H1 (cell line): ENCODE results near the gene CSNK1A1. TPM values are rescaled to one million over a fixed set of nuclear protein-coding genes. Genes with fewer than 3 reads are reported as not detected.

Experiments
- CTCF ChIA-PET: fragments of 300-600 bp; sonication (Branson Sonifier 250); formaldehyde crosslinking; loops from one replicate; lab custom pipeline; 2021; ENCODE audit not compliant: partially characterized antibody; lab: Charles Lee
- POLR2A ChIA-PET: fragments of 300-600 bp; sonication (Branson Sonifier 250); formaldehyde crosslinking; loops from one replicate; lab custom pipeline; 2021; ENCODE audit warnings: inconsistent platforms; ENCODE audit not compliant: partially characterized antibody; lab: Charles Lee
- DNase-seq, 2 experiments: peaks; one replicate each; pipeline versions ENCODE4 v3.0.0 to v3.0.0-alpha.2; 2010 to 2022; ENCODE audit warnings: low spot score in 2 of 2, low read depth in 1 of 2, mixed read lengths in 1 of 2
- FAIRE-seq: peaks from 2 replicates; lab custom pipeline; 2011; peaks lifted over from hg19 to GRCh38; lab: Jason Lieb, UNC
- H2AFZ ChIP-seq: 2 replicates; pipeline ENCODE4 v1.8.1; 2012; ENCODE audit warnings: low read length, inconsistent platforms
- H2AK5ac ChIP-seq: 2 replicates; pipeline ENCODE4 v1.6.1; 2013; ENCODE audit warnings: low read depth, low read length
- H2BK120ac ChIP-seq: replicated peaks from 2 replicates; pipeline ENCODE3; 2013; ENCODE audit warnings: low read depth, low read length, inconsistent platforms
- H2BK12ac ChIP-seq: 2 replicates; pipeline ENCODE4 v1.6.1; 2013; ENCODE audit warnings: low read depth, low read length
- H2BK15ac ChIP-seq: 2 replicates; pipeline ENCODE4 v1.6.1; 2013; ENCODE audit warnings: low read length
- H2BK20ac ChIP-seq: 2 replicates; pipeline ENCODE4 v1.6.1; 2013; ENCODE audit warnings: low read length
- H2BK5ac ChIP-seq: 2 replicates; pipeline ENCODE4 v1.6.1; 2013; ENCODE audit warnings: low read depth, low read length
- H3K14ac ChIP-seq: 2 replicates; pipeline ENCODE4 v1.6.1; 2013; ENCODE audit warnings: inconsistent platforms; ENCODE audit not compliant: insufficient read length
- H3K18ac ChIP-seq: 2 replicates; pipeline ENCODE4 v1.6.1; 2013; ENCODE audit warnings: low read length; ENCODE audit errors: extremely low read depth
- H3K23ac ChIP-seq: 2 replicates; pipeline ENCODE4 v1.6.1; 2013; ENCODE audit warnings: inconsistent platforms; ENCODE audit not compliant: insufficient read length
- H3K23me2 ChIP-seq: 2 replicates; pipeline ENCODE4 v1.6.1; 2013; ENCODE audit warnings: low read depth, low read length
- H3K27ac ChIP-seq: 2 replicates; pipeline ENCODE4 v1.6.1; 2011; ENCODE audit warnings: low read depth, low read length, inconsistent platforms
- H3K27me3 ChIP-seq, 4 experiments: replicated peaks in 1 of 4; 1 replicate in 1 of 4; 2 replicates in 3 of 4; pipeline versions ENCODE4 v1.6.1 to v1.8.1; 2011 to 2013; ENCODE audit warnings: low read length in 3 of 4, mild to moderate bottlenecking in 3 of 4, inconsistent platforms in 2 of 4, mixed read lengths in 2 of 4, moderate library complexity in 1 of 4; ENCODE audit not compliant: control insufficient read depth in 3 of 4, insufficient read depth in 3 of 4; ENCODE audit errors: extremely low read depth in 1 of 4
- H3K36me3 ChIP-seq, 4 experiments: 2 replicates each; pipeline versions ENCODE4 v1.6.1 to v1.8.1; 2011 to 2013; ENCODE audit warnings: mild to moderate bottlenecking in 4 of 4, low read length in 3 of 4, moderate library complexity in 2 of 4, control low read depth in 1 of 4, inconsistent platforms in 1 of 4; ENCODE audit not compliant: insufficient read depth in 4 of 4, control insufficient read depth in 2 of 4
- H3K4ac ChIP-seq: replicated peaks from 2 replicates; pipeline ENCODE3; 2013; ENCODE audit warnings: low read length, low read depth, mixed read lengths, inconsistent platforms; ENCODE audit not compliant: insufficient read length
- H3K4me1 ChIP-seq, 4 experiments: replicated peaks in 1 of 4; 1 replicate in 1 of 4; 2 replicates in 3 of 4; pipeline versions ENCODE4 v1.6.1 to v1.8.1; 2011 to 2013; ENCODE audit warnings: low read length in 3 of 4, inconsistent platforms in 2 of 4, mixed read lengths in 1 of 4; ENCODE audit not compliant: insufficient read depth in 4 of 4, control insufficient read depth in 3 of 4
- H3K4me2 ChIP-seq, 2 experiments: 2 replicates each; pipeline versions ENCODE4 v1.6.1 to v1.8.1; 2011 to 2013; ENCODE audit warnings: low read depth in 2 of 2, low read length in 2 of 2, control low read depth in 1 of 2, inconsistent platforms in 1 of 2, mild to moderate bottlenecking in 1 of 2; ENCODE audit not compliant: insufficient read depth in 1 of 2
- H3K4me3 ChIP-seq, 4 experiments: fragments of 200-600, 300-600 bp in 1 of 4; sonication (generic), shearing (Covaris generic), sonication (Bioruptor Twin) in 1 of 4; 2 replicates each; pipeline versions ENCODE4 v1.5.1 to v1.8.1; 2011 to 2016; ENCODE audit warnings: low read length in 4 of 4, low read depth in 3 of 4, control low read depth in 2 of 4, inconsistent platforms in 2 of 4, mild to moderate bottlenecking in 2 of 4, mixed read lengths in 1 of 4, moderate library complexity in 1 of 4; ENCODE audit not compliant: insufficient read depth in 2 of 4; ENCODE audit errors: extremely low read depth in 1 of 4
- H3K56ac ChIP-seq: replicated peaks from 2 replicates; pipeline ENCODE3; 2013; ENCODE audit warnings: low read depth, mild to moderate bottlenecking, mixed read lengths, low read length, inconsistent platforms; ENCODE audit not compliant: insufficient read length
- H3K79me1 ChIP-seq: 2 replicates; pipeline ENCODE4 v1.6.1; 2013; ENCODE audit warnings: low read depth, low read length, control low read depth
- H3K79me2 ChIP-seq, 2 experiments: 2 replicates each; pipeline versions ENCODE4 v1.6.1 to v1.8.1; 2012 to 2013; ENCODE audit warnings: low read length in 2 of 2, mild to moderate bottlenecking in 2 of 2, inconsistent platforms in 1 of 2; ENCODE audit not compliant: insufficient read depth in 2 of 2, control insufficient read depth in 1 of 2
- H3K9ac ChIP-seq, 4 experiments: replicated peaks in 1 of 4; 1 replicate in 1 of 4; 2 replicates in 3 of 4; pipeline versions ENCODE4 v1.6.1 to v1.8.1; 2011 to 2013; ENCODE audit warnings: low read depth in 3 of 4, low read length in 3 of 4, control low read depth in 2 of 4, mild to moderate bottlenecking in 2 of 4, moderate library complexity in 2 of 4, inconsistent platforms in 1 of 4; ENCODE audit errors: extremely low read depth in 1 of 4
- H3K9me3 ChIP-seq, 2 experiments: 2 replicates each; pipeline versions ENCODE4 v1.6.1 to v1.8.1; 2012 to 2013; ENCODE audit warnings: mild to moderate bottlenecking in 2 of 2, moderate library complexity in 2 of 2, control low read depth in 1 of 2, inconsistent platforms in 1 of 2, low read depth in 1 of 2, low read length in 1 of 2, mixed read lengths in 1 of 2; ENCODE audit not compliant: insufficient read depth in 2 of 2
- H4K20me1 ChIP-seq, 2 experiments: replicated peaks in 1 of 2; 2 replicates each; pipeline versions ENCODE3 to v1.8.1; 2011 to 2013; ENCODE audit warnings: inconsistent platforms in 2 of 2, low read length in 2 of 2, mild to moderate bottlenecking in 1 of 2; ENCODE audit not compliant: insufficient read depth in 2 of 2, control insufficient read depth in 1 of 2
- H4K5ac ChIP-seq: 2 replicates; pipeline ENCODE4 v1.6.1; 2013; ENCODE audit warnings: low read length, low read depth, mixed read lengths, inconsistent platforms; ENCODE audit not compliant: insufficient read length
- H4K8ac ChIP-seq: 2 replicates; pipeline ENCODE4 v1.8.0; 2013; ENCODE audit warnings: mild to moderate bottlenecking, moderate library complexity, low read length, inconsistent platforms; ENCODE audit not compliant: insufficient read depth; ENCODE audit errors: extremely low read depth
- H4K91ac ChIP-seq: replicated peaks from 2 replicates; pipeline ENCODE3; 2013; ENCODE audit warnings: low read length, mixed read lengths, inconsistent platforms; ENCODE audit not compliant: insufficient read length
- NANOG ChIP-seq: IDR thresholded peaks from 2 replicates; pipeline ENCODE4 v1.6.1; 2011; ENCODE audit warnings: low read length, low read depth, mild to moderate bottlenecking, inconsistent platforms; ENCODE audit not compliant: insufficient read depth, poor library complexity, severe bottlenecking
- WGBS, 2 experiments: shearing (Covaris generic) in 1 of 2; methylation state at CpG; one replicate each; pipeline versions ENCODE4 v1.1.6 to v1.1.7; 2013 to 2015; ENCODE audit warnings: low lambda C conversion rate in 2 of 2, mixed read lengths in 2 of 2, inconsistent platforms in 1 of 2, low coverage in 1 of 2, missing lambda C conversion rate in 1 of 2; ENCODE audit not compliant: insufficient replicate concordance in 2 of 2, insufficient coverage in 1 of 2, insufficient read length in 1 of 2; ENCODE audit errors: extremely low coverage in 1 of 2, missing lambda C conversion rate in 1 of 2; 5-methylcytosine and 5-hydroxymethylcytosine counted together
- polyA plus RNA-seq, 7 experiments: library from polyadenylated mRNA; depleted of rRNA in 3 of 7; stranded (reverse) in 5 of 7; unstranded in 2 of 7; fragments of >200 nt in 5 of 7; fragments of 200-250 nt in 2 of 7; gene quantifications; 1 replicate in 5 of 7; 2 replicates in 1 of 7; 4 replicates in 1 of 7; pipeline versions ENCODE4 v1.2.1 to v1.2.3, GENCODE V29; 2011 to 2013; ENCODE audit warnings: missing spikeins in 2 of 7, mixed read lengths in 2 of 7
- total RNA-seq: library from RNA; stranded (reverse); fragmentation: NEBNext Ultra II Directional; extraction: Animal tissue kit (Norgen Biotek cat#: 25700); gene quantifications from 2 replicates; pipeline ENCODE4 v1.2.1, GENCODE V29; 2021

The CSNK1A1 gene
- total and polyA plus RNA-seq, 2 of the 8 experiments (the other 6 are each of a cell fraction or from before 2014, with no cell fraction given) = 61.2 to 244 TPM

GRCh38 chr5:149561848-149562247 lies 10.6 kb upstream of the CSNK1A1 start:
- H3K79me1 ChIP-seq = no peaks in the 10 kb centered on the region
- ChIA-PET POLR2A (interaction anchor here (0.7 to 3.1 kb wide), 9 partner anchors 10 to 118 kb away, joined by 3 to 24 read pairs (median 4); partner anchors contain the start of gene CSNK1A1), CTCF (interaction anchor here (0.9 to 4.7 kb wide), 17 partner anchors 10 to 339 kb away, joined by 3 to 111 read pairs (median 4); partner anchors contain the start of genes ARHGEF37 and CSNK1A1)
- no peak overlapping the region for H3K4ac ChIP-seq
- H3K36me3 ChIP-seq = no peaks in the 10 kb centered on the region
- H3K4me1 ChIP-seq = peaks cover 5 to 12% (median 7%) of the 10 kb centered on the region in 4 experiments; a peak in 6 of 7 replicates
- H4K20me1 ChIP-seq = no peaks in the 10 kb centered on the region
- 41% methylated on average over 2 of the region's 2 CpGs; no CpG with 5 or more reads in 1 of the 2 experiments for WGBS, 2 experiments
- peak overlapping the region; percentile 53 for H3K14ac ChIP-seq
- H3K56ac ChIP-seq = no peak overlapping the region
- H3K18ac ChIP-seq = no peak overlapping the region; the same call in 1 of the 2 replicates
- H4K8ac ChIP-seq = no peak overlapping the region
- no peak overlapping the region for H2AK5ac ChIP-seq
- H3K27ac ChIP-seq = peak overlapping the region; percentile 51; the same call in 1 of the 2 replicates
- H3K79me2 ChIP-seq = no peaks in the 10 kb centered on the region
- no peak overlapping the region for H3K23ac ChIP-seq
- no peaks in the 10 kb centered on the region for H3K27me3 ChIP-seq
- H3K4me3 ChIP-seq = no peak overlapping the region
- no peak overlapping the region for H2BK12ac ChIP-seq
- peak overlapping the region; percentile 39 for H4K5ac ChIP-seq
- H3K4me2 ChIP-seq = peak overlapping the region; percentile 23 to 29; a peak in 1 of 4 replicates
- DNase-seq = no peak
- H2BK5ac ChIP-seq = peak overlapping the region; percentile 89; the same call in 1 of the 2 replicates
- no peak overlapping the region for H2AFZ ChIP-seq
- peak overlapping the region; percentile 52 for H4K91ac ChIP-seq
- no peaks in the 10 kb centered on the region for H3K9me3 ChIP-seq
- H2BK15ac ChIP-seq = no peak overlapping the region
- no peak overlapping the region; the same call in 1 of the 2 replicates for H2BK20ac ChIP-seq
- FAIRE-seq = no peak
- H3K23me2 ChIP-seq = no peaks in the 10 kb centered on the region
- no peak overlapping the region for H3K9ac ChIP-seq
- H2BK120ac ChIP-seq = peak overlapping the region; percentile 62
- TF ChIP-seq NANOG = no peak
